Right lobe of liver (tissue), 6 donors: ENCODE data around the gene MPDU1. TPM values are rescaled to one million over a fixed set of nuclear protein-coding genes. Genes with fewer than 3 reads are reported as not detected.
A peak's percentile ranks its signal among the peaks of the same experiment; 100 is the strongest.

Source experiments
- ATAC-seq, 4 donors: fragments of 200-7000 bp; cut with Tn5 transposase; one replicate each; pipeline ENCODE4 v1.9.1; 2020; ENCODE audit warnings: mild to moderate bottlenecking in 4 of 4, moderate library complexity in 4 of 4
- DNase-seq, 3 donors: peaks; one replicate each; pipeline ENCODE4 v3.0.0-alpha.2; 2020
- H3K27ac ChIP-seq, 3 donors: fragments of 200-600 bp; one replicate each; pipeline ENCODE4 v1.8.0; 2022
- H3K27me3 ChIP-seq, 2 donors: fragments of 200-600 bp; one replicate each; pipeline ENCODE4 v1.8.0; 2022
- H3K36me3 ChIP-seq, 4 donors: fragments of 200-600 bp; sonication (generic) in 1 of 4; one replicate each; pipeline versions ENCODE4 v1.5.1 to v1.8.0; 2017 to 2022; ENCODE audit warnings: control low read depth in 1 of 4
- H3K4me1 ChIP-seq, 4 donors: fragments of 200-600 bp; sonication (generic) in 1 of 4; one replicate each; pipeline versions ENCODE4 v1.5.1 to v1.8.0; 2017 to 2022; ENCODE audit warnings: control low read depth in 1 of 4
- H3K4me3 ChIP-seq, 3 donors: fragments of 200-600 bp; one replicate each; pipeline ENCODE4 v1.8.0; 2022
- H3K9me3 ChIP-seq, 4 donors: fragments of 200-600 bp; sonication (generic) in 1 of 4; one replicate each; pipeline versions ENCODE4 v1.5.1 to v1.8.0; 2017 to 2022; ENCODE audit warnings: control low read depth in 1 of 4
- CTCF ChIP-seq, 4 donors: fragments of 200-600 bp in 3 of 4; fragments of 450-650 bp in 1 of 4; IDR thresholded peaks; one replicate each; pipeline versions ENCODE4 v1.5.1 to v1.8.0; 2016 to 2022; ENCODE audit warnings: antibody characterized with exemption in 4 of 4, mild to moderate bottlenecking in 2 of 4
- POLR2A ChIP-seq: fragments of 450-650 bp; IDR thresholded peaks from one replicate; pipeline ENCODE4 v1.6.1; 2017; ENCODE audit warnings: antibody characterized with exemption, mild to moderate bottlenecking
- WGBS: methylation state at CpG from one replicate; pipeline ENCODE4 v1.1.6; 2018; ENCODE audit warnings: low coverage, low lambda C conversion rate; ENCODE audit not compliant: insufficient coverage; ENCODE audit errors: missing lambda C conversion rate; 5-methylcytosine and 5-hydroxymethylcytosine counted together
- intact Hi-C, 2 donors: fragments of 100-400 bp; cut with DNase I; formaldehyde crosslinking; loops; one replicate each; pipeline versions ENCODE4 v1.11.2 to v1.14.1; 2022
- total RNA-seq, 6 experiments: library from RNA; depleted of rRNA in 2 of 6; stranded (reverse); fragments of >200 nt in 2 of 6; fragmentation: NEBNext Ultra II Directional in 3 of 6; extraction: Animal tissue kit (Norgen Biotek cat#: 25700) in 3 of 6; gene quantifications; one replicate each; pipeline versions ENCODE4 v1.1.0 to v1.2.4, GENCODE V29; 2016 to 2023
- donor health status: DM: no; HTN: yes; CAD: no.
- donor health status: DM: no; HTN: no; CAD: no.
- donor health status: DM: no; HTN: no; CAD: no.
- donor health status: DM: no; HTN: yes; CAD: no.
- donor health status: DM: no; HTN: yes; CAD: no.

The MPDU1 gene
- total RNA-seq, 6 experiments from 2014 or later, result 54.2 to 199 (median 63.3) TPM

GRCh38 chr17:7577327-7578199 lies 6.1 kb upstream of the MPDU1 start:
- Histone ChIP-seq H3K4me3 (no peak overlapping the region), H3K4me1 (peaks cover 0 to 58% (median 23%) of the 10 kb centered on the region in 4 donors), H3K27me3 (no peaks in the 10 kb centered on the region), H3K9me3 (no peaks in the 10 kb centered on the region), H3K36me3 (peaks cover 28 to 52% (median 39%) of the 10 kb centered on the region in 4 donors), H3K27ac (peak overlapping the region in 1 of 3 donors; percentile 6)
- TF ChIP-seq POLR2A, result no peak
- TF ChIP-seq CTCF (IDR thresholded peaks at IDR 0.05), result no peak
- 87% methylated on average over 12 of the region's 17 CpGs for WGBS
- intact Hi-C loops, result no loop called here
- no peak for ATAC-seq
- peak in 1 of 3 donors; percentile 22 for DNase-seq

- DNase-seq (peak; percentile 77 to 83 (median 78)), ATAC-seq (peak; percentile 51 to 65 (median 60))
- Histone ChIP-seq H3K4me1 (peaks cover 0 to 62% (median 26%) of the 10 kb centered on the region in 4 donors), H3K36me3 (peaks cover 28 to 48% (median 37%) of the 10 kb centered on the region in 4 donors), H3K27me3 (no peaks in the 10 kb centered on the region), H3K27ac (peak within 1 kb of the TSS; percentile 72 to 94 (median 74)), H3K4me3 (peak within 1 kb of the TSS; percentile 19 to 45 (median 37)), H3K9me3 (no peaks in the 10 kb centered on the region)
- TF ChIP-seq POLR2A, result peak; percentile 83
- TF ChIP-seq CTCF (IDR thresholded peaks at IDR 0.05), result no peak
- intact Hi-C loops, result no loop called here
- 18% methylated on average over 4 of the region's 7 CpGs for WGBS
Measured at GRCh38 chr17:7579001-7579833, 4.4 kb upstream of the MPDU1 start, which contains the start of gene CD68. Gene CD68 (plus strand): TSS chr17:7579638. CDS start chr17:7579678, 40 bp downstream.

GRCh38 chr17:7579834-7580603 lies 3.6 kb upstream of the MPDU1 start:
- intact Hi-C loops, result no loop called here
- ATAC-seq, result no peak
- no peak for TF ChIP-seq POLR2A
- no peak for TF ChIP-seq CTCF (IDR thresholded peaks at IDR 0.05)
- Histone ChIP-seq H3K4me3 (peak overlapping the region; percentile 19 to 45 (median 37)), H3K27me3 (no peaks in the 10 kb centered on the region), H3K4me1 (peaks cover 0 to 61% (median 24%) of the 10 kb centered on the region in 4 donors), H3K9me3 (no peaks in the 10 kb centered on the region), H3K27ac (peak overlapping the region; percentile 72 to 94 (median 74)), H3K36me3 (peaks cover 21 to 40% (median 33%) of the 10 kb centered on the region in 4 donors)
- no peak for DNase-seq
- WGBS, result 72% methylated on average over 5 of the region's 12 CpGs
